ENCODE measurements around the gene LASP1.
"Not testable (repeated sequence)": the region's sequence is repeated elsewhere in the genome, so short reads cannot be mapped to it uniquely, and the experiment has no call there.

Gene LASP1

DNA sequence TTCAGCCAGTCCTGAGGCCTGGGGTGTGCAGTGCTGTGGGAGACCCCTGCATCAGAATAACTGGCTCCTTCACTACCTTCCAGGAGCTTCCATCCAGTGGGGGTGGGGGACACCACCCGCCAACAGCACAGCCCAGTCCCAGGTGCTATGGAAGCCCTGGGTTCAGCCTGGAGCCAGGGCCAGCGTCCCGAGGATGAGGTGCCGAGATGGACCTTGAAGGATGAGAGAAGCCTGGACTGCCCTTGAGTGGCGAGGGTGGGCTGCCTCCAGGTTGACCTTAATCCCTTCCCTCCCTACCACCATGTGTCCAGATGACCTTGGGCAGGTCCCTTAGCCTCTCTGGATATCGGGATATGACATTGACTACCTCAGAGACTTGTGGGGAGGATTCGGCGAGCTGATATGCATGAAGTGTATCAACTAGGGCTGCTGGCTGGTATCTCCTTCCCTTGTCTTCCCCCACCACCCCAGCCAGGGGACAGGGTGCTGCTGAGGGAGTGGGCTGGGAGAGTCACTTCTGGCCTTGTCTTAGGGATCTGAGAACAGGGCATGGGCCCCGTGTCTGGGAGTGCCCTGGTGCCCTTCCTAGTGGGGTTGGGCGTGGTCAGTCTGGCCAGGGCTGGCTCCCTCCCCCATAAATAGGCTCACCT, 41.3 kb downstream of the LASP1 start:
- no peak for DNase-seq

- DNase-seq, result not testable (repeated sequence)
These were observed 41.8 kb downstream of the LASP1 start for GRCh38 chr17:38911731-38912081.

- DNase-seq, result no peak
These were observed 42.5 kb downstream of the LASP1 start for GRCh38 chr17:38912221-38912813.

DNA sequence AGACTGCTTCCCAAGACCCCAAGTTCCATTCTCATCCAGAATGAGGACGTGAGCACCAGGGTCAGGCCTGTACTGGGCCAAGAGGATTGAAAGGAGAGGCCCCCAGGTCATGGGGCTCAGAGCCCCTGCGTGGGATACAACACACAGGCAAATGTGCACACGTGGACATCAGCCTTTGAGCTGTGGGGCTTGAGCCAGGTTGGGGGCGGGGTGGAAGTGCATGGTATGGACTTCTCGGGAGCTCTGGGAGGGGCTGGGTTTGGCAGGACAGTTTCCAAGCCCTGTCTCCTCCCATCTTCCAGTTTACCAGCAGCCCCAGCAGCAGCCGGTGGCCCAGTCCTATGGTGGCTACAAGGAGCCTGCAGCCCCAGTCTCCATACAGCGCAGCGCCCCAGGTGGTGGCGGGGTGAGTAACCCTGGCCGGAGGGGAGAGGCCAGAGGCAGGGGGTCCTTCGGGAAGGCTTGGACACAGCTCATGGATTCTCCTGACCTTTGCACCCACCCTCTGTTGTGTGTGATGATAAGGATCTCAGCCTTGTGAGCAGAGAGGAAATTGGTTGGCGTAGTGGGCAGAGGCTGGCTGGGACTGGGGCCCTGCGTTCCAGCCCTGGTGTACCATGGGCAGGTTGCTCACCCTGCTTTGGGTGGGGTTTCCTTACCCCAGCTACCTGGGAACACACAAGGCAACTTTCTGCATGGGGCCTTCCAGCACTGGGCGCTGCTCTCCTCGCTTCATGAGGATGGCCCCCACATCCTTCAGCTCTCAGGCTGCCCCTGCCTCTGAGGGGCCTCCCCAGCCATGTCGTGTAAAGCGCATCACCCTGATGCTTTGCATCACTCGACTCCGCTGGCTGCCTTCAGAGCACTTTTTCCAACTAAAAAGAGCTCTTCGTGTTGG, 45.1 kb downstream of the LASP1 start:
- no peak for DNase-seq

DNA sequence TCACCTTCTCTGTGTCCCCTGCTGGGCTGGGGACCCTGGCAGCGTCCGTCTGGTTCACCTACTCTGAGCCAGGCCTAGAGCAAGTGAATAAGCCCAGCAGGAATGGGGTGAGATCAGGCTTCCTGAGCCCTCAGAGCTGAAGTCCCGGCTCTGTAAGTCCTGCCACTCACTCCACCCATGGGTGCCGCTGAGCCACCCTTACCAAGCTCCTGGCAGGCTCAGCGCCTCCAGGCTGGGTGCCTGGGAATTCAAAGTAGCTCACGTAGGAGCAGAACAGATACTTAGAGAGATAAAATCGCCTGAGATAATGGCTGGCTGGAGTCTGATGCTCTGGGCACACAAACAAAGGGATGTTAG, 45.8 kb downstream of the LASP1 start:
- no peak for DNase-seq

GRCh38 chr17:38916771-38917170, 46.9 kb downstream of the LASP1 start:
- no peak for DNase-seq

- DNase-seq, result no peak
These were observed 47.4 kb downstream of the LASP1 start for GRCh38 chr17:38917259-38917658.

GRCh38 chr17:38918129-38918913, 48.5 kb downstream of the LASP1 start:
- no peak for DNase-seq

DNA sequence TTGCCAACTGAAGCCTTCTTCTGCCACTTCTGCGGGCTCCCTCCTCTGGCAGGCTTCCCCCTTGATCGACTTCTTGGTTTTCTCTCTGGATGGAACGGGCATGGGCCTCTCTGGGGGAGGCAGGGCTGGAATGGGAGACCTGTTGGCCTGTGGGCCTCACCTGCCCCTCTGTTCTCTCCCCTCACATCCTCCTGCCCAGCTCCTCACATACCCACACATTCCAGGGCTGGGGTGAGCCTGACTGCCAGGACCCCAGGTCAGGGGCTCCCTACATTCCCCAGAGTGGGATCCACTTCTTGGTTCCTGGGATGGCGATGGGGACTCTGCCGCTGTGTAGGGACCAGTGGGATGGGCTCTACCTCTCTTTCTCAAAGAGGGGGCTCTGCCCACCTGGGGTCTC, 49.1 kb downstream of the LASP1 start:
- DNase-seq, result no peak

- no peak for DNase-seq
These were observed 49.6 kb downstream of the LASP1 start for GRCh38 chr17:38919316-38920078.

- no peak for DNase-seq
These were observed 50.8 kb downstream of the LASP1 start for GRCh38 chr17:38920374-38921291.

DNA sequence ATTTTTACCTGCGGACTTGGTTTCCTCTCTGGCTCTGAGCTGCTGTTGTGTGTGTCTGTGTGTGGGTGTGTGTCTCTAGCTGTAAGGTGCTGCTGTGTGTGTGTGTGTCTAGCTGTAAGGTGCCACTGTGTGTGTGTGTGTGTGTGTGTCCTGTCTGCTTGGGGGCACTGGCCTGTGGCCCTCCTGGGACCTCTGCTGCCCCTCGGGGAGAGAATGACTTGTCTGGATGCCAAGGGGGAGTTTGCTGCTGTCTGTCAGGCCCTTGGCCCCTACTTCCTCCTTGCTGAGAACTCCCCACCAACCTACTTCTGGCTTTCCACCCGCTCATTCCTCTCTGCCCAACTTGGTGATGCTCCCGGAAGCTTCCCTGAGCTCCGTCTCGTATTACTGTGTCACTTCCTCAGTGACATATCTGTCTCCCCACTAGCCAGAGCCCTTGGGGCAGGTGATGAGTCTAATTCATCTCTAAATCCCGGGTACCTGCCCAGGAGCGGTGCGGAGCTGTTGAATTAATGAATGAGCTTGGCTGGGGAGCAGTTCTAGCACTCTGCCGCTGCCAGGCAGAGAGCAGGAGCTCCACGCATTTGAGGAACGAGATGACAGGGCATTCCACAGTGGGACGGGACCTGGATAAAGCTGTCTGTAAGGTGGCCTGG, 52.0 kb downstream of the LASP1 start:
- no peak for DNase-seq

DNA sequence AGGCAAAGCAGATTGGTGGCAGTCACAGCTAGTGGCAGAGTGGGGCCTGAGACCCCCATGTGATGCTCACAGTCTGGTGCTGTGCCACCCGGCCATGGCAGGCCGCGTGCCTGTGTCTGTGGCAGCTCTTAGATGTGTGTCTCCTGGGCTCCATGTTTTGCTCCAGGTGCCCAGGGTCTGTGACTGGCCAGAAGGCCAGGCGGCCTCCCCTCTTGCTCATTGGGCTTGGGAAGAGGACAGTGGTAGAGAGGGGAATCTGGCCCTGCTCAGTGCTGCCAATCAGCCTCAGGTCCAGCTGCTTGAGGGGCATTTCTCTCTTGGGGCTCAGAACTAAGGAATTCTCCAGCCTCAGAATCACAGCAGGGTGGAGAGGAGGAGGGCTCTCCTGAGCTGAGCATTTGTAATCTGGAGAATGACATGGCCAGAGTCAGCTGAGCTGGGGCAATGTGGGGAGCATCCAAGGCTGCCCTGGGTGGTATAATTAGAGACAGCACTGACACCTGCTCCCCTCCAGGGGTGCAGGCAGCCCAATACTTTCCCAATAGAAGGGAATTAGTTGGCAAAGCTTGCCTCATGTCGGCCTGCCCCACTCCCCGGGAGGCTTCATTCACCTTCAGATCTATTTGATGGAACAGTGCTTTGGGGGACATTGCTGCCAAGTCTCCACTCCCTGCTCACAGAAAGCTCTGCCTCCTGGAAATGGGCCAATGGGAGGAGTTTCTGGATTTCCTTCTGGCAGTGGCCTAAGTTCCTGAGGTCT, 52.9 kb downstream of the LASP1 start:
- no peak for DNase-seq

DNA sequence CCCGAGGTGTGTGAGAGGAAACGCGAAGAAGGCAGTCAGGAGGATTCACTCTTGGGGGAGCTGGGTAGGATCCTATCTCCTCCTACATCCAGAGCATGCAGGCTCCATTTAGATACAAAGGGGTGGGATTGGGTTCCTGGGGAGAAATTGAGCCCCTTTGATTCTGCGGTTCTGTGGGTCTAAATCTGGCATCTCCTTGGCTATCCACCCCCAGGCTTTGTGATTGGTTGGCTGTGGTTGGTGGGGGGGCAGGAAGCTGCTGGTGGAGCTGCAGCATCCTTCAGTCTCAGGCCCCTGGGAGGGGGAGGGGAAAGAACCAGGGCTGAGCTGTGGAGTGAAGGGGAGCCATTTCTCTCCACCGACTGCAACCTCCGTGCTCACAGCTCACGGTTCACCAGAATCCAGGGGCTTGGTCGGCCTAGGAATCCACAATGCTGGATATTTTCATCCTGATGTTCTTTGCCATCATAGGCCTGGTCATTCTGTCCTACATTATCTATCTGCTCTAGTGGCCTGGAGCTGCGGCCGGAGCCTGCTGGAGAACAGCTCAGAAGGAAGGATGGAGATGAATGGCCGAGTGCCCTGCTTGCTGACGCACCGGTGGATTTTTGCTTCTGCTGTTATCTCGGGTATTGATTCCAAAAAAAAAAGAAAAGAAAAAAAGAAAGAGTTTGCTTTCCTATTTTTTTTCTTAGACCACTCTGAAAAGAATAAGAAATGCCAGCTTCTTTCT, 55.6 kb downstream of the LASP1 start, which contains the start of gene LASP1NB:
Gene LASP1NB, plus strand, starts transcription at position 352 of the 733 bp plus-strand sequence.
- no peak for DNase-seq

- no peak for DNase-seq
These were observed 56.6 kb downstream of the LASP1 start for GRCh38 chr17:38926293-38927070.

DNA sequence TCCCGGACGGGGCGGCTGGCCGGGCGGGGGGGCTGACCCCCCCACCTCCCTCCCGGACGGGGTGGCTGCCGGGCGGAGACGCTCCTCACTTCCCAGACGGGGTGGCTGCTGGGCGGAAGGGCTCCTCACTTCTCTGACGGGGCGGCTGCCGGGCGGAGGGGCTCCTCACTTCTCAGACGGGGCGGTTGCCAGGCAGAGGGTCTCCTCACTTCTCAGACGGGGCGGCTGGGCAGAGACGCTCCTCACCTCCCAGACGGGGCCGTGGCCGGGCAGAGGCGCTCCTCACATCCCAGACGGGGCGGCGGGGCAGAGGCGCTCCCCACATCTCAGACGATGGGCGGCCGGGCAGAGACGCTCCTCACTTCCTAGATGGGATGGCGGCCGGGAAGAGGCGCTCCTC, 60.9 kb downstream of the LASP1 start:
- DNase-seq, result not testable (repeated sequence)

DNA sequence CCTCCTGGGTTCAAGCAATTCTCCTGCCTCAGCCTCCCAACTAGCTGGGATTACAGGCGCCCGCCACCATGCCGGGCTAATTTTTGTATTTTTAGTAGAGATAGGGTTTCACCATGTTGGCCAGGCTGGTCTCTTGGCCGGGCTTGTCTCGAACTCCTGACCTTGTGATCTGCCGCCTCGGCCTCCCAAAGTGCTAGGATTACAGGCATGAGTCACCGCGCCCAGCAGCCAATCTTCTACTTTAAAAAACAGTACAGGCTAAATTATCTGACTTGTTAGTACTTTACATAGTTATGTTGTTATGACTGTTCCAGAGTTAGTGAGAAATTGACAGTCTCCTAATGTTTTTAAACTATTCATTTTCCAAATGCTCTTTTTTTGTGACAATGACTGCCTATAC, 64.1 kb downstream of the LASP1 start:
- DNase-seq, result not testable (repeated sequence)

DNA sequence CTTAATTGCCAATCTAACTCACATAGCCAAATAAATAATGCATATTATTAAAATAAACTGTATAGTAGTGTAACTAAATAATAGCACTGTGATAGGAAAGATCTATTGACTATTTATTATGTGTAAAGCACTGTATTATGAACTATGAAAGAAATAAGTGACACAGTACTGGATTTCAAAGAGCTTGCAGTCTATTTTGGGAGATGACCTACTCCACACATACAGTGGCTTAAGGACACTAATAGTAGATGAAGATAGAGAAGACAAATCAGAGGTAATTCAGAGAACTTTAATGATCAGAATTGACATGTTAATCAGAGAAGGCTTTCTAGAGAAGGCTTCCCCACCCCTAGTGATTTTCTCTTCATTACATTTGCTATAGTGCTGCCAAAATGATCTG, 70.1 kb downstream of the LASP1 start:
- no peak for DNase-seq

All from NCI-H510A treated with DMSO at 0.1 percent for 48 hours (cell line).